GM10266 (cell line): ENCODE measurements around the gene SLC41A3.
"Not testable (repeated sequence)": the region's sequence is repeated elsewhere in the genome, so short reads cannot be mapped to it uniquely, and the experiment has no call there.

ENCODE experiments used
- DNase-seq: peaks from one replicate; pipeline ENCODE4 v3.0.0; 2012; ENCODE audit errors: extremely low spot score
- TF ChIP-seq, protein P1 (sequence below): IDR thresholded peaks from 2 replicates; pipeline ENCODE4 v1.5.1; 2012; ENCODE audit warnings: mild to moderate bottlenecking, low read depth; ENCODE audit not compliant: control insufficient read depth, insufficient read depth; ENCODE audit errors: missing control alignments

Gene SLC41A3

DNA sequence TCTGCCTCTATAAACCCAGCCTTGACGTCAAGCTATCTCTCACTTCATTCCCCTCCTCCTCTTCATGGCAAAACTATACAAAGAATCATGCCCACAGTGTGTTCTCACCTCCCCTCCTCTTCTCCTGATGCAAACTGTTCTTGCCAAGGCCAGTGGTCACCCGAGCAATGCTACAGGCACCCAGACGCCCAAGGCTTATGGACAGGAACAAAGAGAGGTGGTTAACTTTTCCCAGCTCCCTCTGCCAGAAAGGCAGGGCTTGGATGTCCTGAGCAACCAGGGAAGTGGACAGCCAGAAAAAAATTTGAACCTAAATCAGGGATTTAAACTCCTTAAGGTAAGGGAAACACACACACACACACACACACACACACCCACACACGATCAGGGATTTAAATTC lies 5.1 kb downstream of the SLC41A3 start:
- TF ChIP-seq, protein P1, sequence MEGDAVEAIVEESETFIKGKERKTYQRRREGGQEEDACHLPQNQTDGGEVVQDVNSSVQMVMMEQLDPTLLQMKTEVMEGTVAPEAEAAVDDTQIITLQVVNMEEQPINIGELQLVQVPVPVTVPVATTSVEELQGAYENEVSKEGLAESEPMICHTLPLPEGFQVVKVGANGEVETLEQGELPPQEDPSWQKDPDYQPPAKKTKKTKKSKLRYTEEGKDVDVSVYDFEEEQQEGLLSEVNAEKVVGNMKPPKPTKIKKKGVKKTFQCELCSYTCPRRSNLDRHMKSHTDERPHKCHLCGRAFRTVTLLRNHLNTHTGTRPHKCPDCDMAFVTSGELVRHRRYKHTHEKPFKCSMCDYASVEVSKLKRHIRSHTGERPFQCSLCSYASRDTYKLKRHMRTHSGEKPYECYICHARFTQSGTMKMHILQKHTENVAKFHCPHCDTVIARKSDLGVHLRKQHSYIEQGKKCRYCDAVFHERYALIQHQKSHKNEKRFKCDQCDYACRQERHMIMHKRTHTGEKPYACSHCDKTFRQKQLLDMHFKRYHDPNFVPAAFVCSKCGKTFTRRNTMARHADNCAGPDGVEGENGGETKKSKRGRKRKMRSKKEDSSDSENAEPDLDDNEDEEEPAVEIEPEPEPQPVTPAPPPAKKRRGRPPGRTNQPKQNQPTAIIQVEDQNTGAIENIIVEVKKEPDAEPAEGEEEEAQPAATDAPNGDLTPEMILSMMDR, result no peak
- no peak for DNase-seq

GRCh38 chr3:126077754-126078153 lies 6.2 kb downstream of the SLC41A3 start:
- TF ChIP-seq, protein P1, result no peak
- no peak for DNase-seq

- TF ChIP-seq, protein P1, result no peak
- DNase-seq, result no peak
These were observed 7.8 kb downstream of the SLC41A3 start for GRCh38 chr3:126076140-126076539.

DNA sequence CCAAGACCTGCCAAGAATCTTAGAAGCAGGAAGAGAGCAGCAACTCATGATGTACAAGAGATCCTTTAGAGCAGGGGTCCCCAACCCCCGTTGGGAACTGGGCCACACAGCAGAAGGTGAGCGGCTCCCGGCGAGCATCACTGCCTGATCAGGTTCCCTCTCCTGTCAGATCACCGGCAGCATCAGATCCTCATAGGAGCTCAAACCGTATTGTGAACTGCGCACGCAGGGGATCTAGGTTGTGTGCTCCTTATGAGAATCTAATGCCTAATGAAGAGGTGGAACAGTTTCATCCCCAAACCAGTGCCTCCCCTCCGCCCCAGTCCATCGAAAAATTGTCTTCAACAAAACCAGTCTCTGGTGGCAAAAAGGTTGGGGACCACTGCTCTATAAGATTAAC lies 13.8 kb downstream of the SLC41A3 start:
- TF ChIP-seq, protein P1, result no peak
- no peak for DNase-seq

GRCh38 chr3:126067959-126068358 lies 16.0 kb downstream of the SLC41A3 start:
- DNase-seq, result no peak
- TF ChIP-seq, protein P1, result no peak

- DNase-seq, result not testable (repeated sequence)
These were observed 17.2 kb downstream of the SLC41A3 start for GRCh38 chr3:126066676-126067075.

GRCh38 chr3:126065876-126066275 lies 18.0 kb downstream of the SLC41A3 start:
- no peak for DNase-seq
- TF ChIP-seq, protein P1, result no peak

DNA sequence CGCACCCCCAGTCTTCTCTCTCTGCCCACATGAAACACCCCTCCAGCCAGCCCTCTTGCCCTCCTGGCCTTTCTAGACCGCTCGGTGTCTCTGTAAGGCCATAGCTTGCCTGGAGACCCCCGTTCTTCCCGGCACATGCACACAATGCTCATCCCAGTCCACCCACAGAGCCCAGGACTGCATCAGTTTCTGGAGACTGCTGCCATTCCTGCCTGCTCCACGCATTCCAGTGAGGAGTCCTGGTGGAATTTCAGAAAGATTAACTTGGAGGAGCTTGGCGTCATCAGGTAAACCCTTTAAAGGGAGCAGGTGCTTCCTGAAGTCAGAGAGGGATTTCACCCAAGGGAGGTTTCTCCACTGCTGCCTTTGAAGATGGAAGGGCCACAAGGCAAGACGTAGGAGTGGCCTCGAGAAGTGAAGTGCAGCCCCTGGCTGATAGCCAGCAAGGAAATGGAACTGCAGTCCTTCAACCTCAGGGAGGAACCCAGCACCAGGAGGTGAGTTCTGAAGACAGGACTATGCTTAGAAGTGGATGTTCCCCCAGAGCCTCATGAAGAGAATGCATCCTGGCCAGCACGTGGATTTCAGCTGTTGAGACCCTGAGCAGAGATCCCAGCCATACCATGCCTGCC lies 19.2 kb downstream of the SLC41A3 start:
- no peak for DNase-seq
- TF ChIP-seq, protein P1, result no peak
